ENCODE measurements around the gene ANTKMT. TPM values are rescaled to one million over a fixed set of nuclear protein-coding genes. Genes with fewer than 3 reads are reported as not detected.
A peak's percentile ranks its signal among the peaks of the same experiment; 100 is the strongest.
"Not testable (repeated sequence)": the region's sequence is repeated elsewhere in the genome, so short reads cannot be mapped to it uniquely, and the experiment has no call there.

ANTKMT gene
- total and polyA plus RNA-seq, 8 donors: 7.7 to 52.9 (median 14.1) TPM

DNA sequence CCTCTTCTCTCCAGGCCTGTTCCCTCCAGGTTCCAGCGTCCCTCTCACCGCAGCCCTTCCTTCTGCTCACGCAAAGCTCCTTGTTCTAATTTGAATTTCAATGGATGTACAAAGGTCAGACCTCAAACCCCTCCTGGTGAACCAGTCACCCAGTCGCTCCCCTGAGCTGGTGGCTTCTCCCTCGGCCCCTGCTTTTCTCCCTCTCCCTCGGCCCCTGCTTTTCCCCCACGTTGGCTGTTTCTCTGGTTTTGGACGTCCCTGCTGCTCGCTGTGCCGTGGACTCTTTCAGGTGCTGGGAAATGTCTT, 31.0 kb downstream of the ANTKMT start:
- intact Hi-C loops (cut with DNase I): no loop called here
- DNase-seq (no peak), ATAC-seq (no peak)
- peaks cover 0 to 14% of the 10 kb centered on the region in 2 donors for H3K4me1 ChIP-seq
- H3K4me3 ChIP-seq: no peak overlapping the region
- H3K9me3 ChIP-seq: no peaks in the 10 kb centered on the region
- H3K27me3 ChIP-seq: peaks cover 0 to 28% of the 10 kb centered on the region in 2 donors
- no peak overlapping the region for H3K27ac ChIP-seq
- H3K36me3 ChIP-seq: no peaks in the 10 kb centered on the region
- TF ChIP-seq, protein P1, sequence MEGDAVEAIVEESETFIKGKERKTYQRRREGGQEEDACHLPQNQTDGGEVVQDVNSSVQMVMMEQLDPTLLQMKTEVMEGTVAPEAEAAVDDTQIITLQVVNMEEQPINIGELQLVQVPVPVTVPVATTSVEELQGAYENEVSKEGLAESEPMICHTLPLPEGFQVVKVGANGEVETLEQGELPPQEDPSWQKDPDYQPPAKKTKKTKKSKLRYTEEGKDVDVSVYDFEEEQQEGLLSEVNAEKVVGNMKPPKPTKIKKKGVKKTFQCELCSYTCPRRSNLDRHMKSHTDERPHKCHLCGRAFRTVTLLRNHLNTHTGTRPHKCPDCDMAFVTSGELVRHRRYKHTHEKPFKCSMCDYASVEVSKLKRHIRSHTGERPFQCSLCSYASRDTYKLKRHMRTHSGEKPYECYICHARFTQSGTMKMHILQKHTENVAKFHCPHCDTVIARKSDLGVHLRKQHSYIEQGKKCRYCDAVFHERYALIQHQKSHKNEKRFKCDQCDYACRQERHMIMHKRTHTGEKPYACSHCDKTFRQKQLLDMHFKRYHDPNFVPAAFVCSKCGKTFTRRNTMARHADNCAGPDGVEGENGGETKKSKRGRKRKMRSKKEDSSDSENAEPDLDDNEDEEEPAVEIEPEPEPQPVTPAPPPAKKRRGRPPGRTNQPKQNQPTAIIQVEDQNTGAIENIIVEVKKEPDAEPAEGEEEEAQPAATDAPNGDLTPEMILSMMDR (IDR thresholded peaks at IDR 0.05): no peak

DNA sequence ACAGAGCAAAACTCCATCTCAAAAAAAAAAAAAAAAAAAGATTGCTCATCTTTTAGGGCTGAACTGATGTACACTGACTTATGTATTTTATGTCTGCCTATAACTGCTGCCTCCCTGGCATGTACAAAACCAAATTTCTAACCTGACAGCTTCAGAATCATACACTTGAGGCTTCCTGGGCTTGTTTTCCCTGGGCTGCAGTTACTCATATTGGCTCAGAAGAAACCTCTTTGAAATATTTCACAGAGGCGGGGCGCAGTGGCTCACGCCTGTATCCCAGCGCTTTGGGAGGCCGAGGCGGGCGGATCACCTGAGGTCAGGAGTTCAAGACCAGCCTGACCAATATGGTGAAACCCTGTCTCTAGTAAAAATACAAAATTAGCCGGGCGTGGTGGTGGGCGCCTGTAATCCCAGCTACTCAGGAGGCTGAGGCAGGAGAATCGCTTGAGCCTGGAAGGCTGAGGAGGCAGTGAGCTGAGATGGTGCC, 33.2 kb downstream of the ANTKMT start:
- H3K9me3 ChIP-seq; H3K4me3 ChIP-seq; ATAC-seq; DNase-seq; H3K36me3 ChIP-seq; intact Hi-C loops (cut with DNase I): not testable (repeated sequence)
- Histone ChIP-seq H3K27me3 (peaks cover 0 to 28% of the 10 kb centered on the region in 2 donors), H3K27ac (peak overlapping the region in 1 of 2 donors; percentile 30), H3K4me1 (peaks cover 0 to 14% of the 10 kb centered on the region in 2 donors)

DNA sequence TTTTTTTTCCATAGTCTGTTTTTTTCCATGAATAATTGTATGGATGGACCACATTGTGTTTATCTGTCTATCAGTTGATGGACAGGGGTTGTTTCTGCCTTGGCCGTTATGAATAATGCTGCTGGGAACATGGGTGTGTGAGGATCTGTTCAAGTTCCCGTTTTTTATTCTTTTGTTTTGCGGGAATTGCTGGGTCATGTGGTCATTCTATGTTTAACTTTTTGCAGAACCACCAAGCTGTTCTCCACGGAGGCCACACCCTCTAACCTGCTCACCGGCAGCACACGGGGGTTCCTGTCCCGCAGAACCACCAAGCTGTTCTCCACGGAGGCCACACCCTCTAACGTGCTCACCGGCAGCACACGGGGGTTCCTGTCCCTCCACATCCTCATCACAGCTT, 33.7 kb downstream of the ANTKMT start:
- TF ChIP-seq, protein P1 (IDR thresholded peaks at IDR 0.05): no peak
- H3K4me1 ChIP-seq: peaks cover 0 to 14% of the 10 kb centered on the region in 2 donors
- no peaks in the 10 kb centered on the region for H3K9me3 ChIP-seq
- H3K27ac ChIP-seq: peak overlapping the region in 1 of 2 donors; percentile 30
- DNase-seq (no peak), ATAC-seq (peak; percentile 15)
- intact Hi-C loops (cut with DNase I): no loop called here
- H3K27me3 ChIP-seq: peaks cover 0 to 28% of the 10 kb centered on the region in 2 donors
- no peak overlapping the region for H3K4me3 ChIP-seq
- no peaks in the 10 kb centered on the region for H3K36me3 ChIP-seq

DNA sequence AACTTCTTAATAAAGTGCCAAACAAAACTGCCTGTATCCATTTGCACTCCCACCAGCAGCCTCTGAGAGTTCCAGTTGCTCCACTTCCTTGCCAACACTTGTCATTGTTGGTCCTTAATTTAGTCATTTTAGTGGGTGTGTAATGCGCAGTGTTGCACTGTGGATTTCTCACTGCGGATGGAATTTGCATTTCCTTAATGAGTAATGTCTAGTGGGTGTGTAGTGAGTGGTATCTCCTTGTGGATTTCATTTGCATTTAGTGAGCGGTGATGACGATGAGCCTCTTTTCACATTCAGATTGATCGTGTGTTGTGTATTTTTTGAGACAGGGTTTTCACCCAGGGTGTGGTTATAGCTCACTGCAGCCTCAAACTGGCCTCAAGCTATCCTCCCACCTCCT, 35.5 kb downstream of the ANTKMT start:
- no peaks in the 10 kb centered on the region for H3K9me3 ChIP-seq
- TF ChIP-seq, protein P1 (IDR thresholded peaks at IDR 0.05): no peak
- no peak overlapping the region for H3K27ac ChIP-seq
- H3K4me3 ChIP-seq: no peak overlapping the region
- DNase-seq: no peak
- peaks cover 0 to 28% of the 10 kb centered on the region in 2 donors for H3K27me3 ChIP-seq
- H3K36me3 ChIP-seq: no peaks in the 10 kb centered on the region
- no peak for ATAC-seq
- H3K4me1 ChIP-seq: peaks cover 0 to 14% of the 10 kb centered on the region in 2 donors
- intact Hi-C loops (cut with DNase I): no loop called here

DNA sequence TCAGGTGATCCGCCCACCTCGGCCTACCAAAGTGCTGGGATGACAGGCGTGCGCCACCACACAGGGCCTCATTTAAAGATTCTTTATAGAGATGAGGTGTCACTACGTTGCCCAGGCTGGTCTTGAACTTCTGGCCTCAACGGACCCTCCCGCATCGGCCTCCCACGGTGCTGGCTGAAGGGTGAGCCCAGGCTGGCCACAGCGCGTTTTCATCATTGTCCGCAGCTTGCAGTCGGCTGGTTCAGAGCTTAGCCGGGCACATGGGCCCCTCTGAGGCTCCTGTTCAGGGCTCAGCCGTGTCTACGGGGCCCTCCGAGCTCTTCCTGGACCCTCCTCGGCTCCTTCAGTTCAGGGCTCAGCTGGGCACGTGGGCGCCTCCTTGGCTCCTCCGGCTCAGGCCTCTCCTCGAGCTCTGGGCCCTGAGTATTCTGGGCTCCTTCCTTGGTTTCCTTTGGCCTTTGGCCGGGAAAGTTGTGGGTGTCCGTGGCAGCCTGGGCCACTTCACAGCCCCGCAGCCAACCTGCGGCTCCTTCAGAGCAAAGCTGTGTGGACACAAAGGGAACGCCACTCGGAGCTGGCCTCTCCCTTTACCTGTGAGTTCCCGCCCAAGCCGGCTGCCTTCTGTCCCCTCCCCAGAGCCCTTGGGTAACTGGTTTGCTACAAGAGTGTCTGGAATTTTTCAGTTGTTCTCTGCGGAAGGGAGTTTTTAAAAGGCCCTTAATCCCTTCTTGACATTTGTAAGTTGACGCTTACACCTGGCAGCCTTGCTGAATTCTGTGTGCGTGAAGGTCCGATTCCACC, 38.4 kb downstream of the ANTKMT start:
- H3K36me3 ChIP-seq: no peaks in the 10 kb centered on the region
- H3K4me3 ChIP-seq: no peak overlapping the region
- TF ChIP-seq, protein P1 (IDR thresholded peaks at IDR 0.05): no peak
- H3K4me1 ChIP-seq: peaks cover 0 to 10% of the 10 kb centered on the region in 2 donors
- ATAC-seq (peak; percentile 78), DNase-seq (peak; percentile 30 to 88 (median 84))
- H3K9me3 ChIP-seq: no peaks in the 10 kb centered on the region
- peaks cover 0 to 36% of the 10 kb centered on the region in 2 donors for H3K27me3 ChIP-seq
- intact Hi-C loops (cut with DNase I): no loop called here
- H3K27ac ChIP-seq: peak overlapping the region; percentile 61 to 84

Data from left lung (tissue), 10 donors.